Heart right ventricle (tissue), 16 donors: ENCODE results near the gene SH3RF2. TPM values are rescaled to one million over a fixed set of nuclear protein-coding genes. Genes with fewer than 3 reads are reported as not detected.

Experiments
- ATAC-seq, 8 donors: fragments of 200-7000 bp; cut with Tn5 transposase; one replicate each; pipeline ENCODE4 v1.9.1; 2020; ENCODE audit warnings: mild to moderate bottlenecking in 8 of 8, moderate library complexity in 8 of 8, moderate number of reproducible peaks in 1 of 8
- DNase-seq, 2 donors: peaks; one replicate each; pipeline ENCODE4 v3.0.0-alpha.2; 2020
- H3K27ac ChIP-seq, 10 donors: fragments of 200-600 bp; sonication (generic) in 2 of 10; one replicate each; pipeline versions ENCODE4 v1.5.0 to v1.8.0; 2020 to 2022; ENCODE audit warnings: mild to moderate bottlenecking in 3 of 10
- H3K27me3 ChIP-seq, 7 donors: fragments of 200-600 bp; one replicate each; pipeline ENCODE4 v1.8.0; 2021 to 2022; ENCODE audit warnings: mild to moderate bottlenecking in 2 of 7
- H3K36me3 ChIP-seq, 9 donors: fragments of 200-600 bp; sonication (generic) in 1 of 9; one replicate each; pipeline versions ENCODE4 v1.5.0 to v1.8.0; 2020 to 2022; ENCODE audit warnings: mild to moderate bottlenecking in 2 of 9
- H3K4me1 ChIP-seq, 9 donors: fragments of 200-600 bp; sonication (generic) in 1 of 9; one replicate each; pipeline versions ENCODE4 v1.5.0 to v1.8.0; 2020 to 2022; ENCODE audit warnings: mild to moderate bottlenecking in 4 of 9
- H3K4me3 ChIP-seq, 10 donors: fragments of 200-600 bp; sonication (generic) in 2 of 10; one replicate each; pipeline versions ENCODE4 v1.5.0 to v1.8.0; 2020 to 2022; ENCODE audit warnings: mild to moderate bottlenecking in 7 of 10, moderate library complexity in 2 of 10
- H3K9me3 ChIP-seq, 11 donors: fragments of 200-600 bp in 10 of 11; sonication (generic) in 2 of 11; one replicate each; pipeline versions ENCODE4 v1.5.0 to v1.8.0; 2013 to 2022; ENCODE audit warnings: mild to moderate bottlenecking in 2 of 11, control low read depth in 1 of 11, moderate library complexity in 1 of 11
- WGBS, 2 donors: extraction: QIAGEN DNeasy Blood & Tissue Kit; methylation state at CpG; one replicate each; pipeline ENCODE4 v1.1.7; 2013; ENCODE audit warnings: inconsistent platforms in 1 of 2; 5-methylcytosine and 5-hydroxymethylcytosine counted together
- intact Hi-C, 10 donors: fragments of 100-400 bp; cut with DNase I; formaldehyde crosslinking; loops; one replicate each; pipeline versions ENCODE4 v1.11.1 to v1.14.2; 2022
- polyA plus RNA-seq, 2 donors: library from polyadenylated mRNA; stranded (reverse); fragments of 200-250 nt; gene quantifications; one replicate each; pipeline ENCODE4 v1.2.3, GENCODE V29; 2013
- total RNA-seq, 10 donors: library from RNA; stranded (reverse); fragmentation: NEBNext Ultra II Directional in 3 of 10; extraction: Animal tissue kit (Norgen Biotek cat#: 25700) in 3 of 10; gene quantifications; one replicate each; pipeline versions ENCODE4 v1.2.1 to v1.2.4, GENCODE V29; 2021 to 2023
- TF ChIP-seq, protein P1 (sequence below), 9 donors: fragments of 200-600 bp; sonication (generic) in 2 of 9; IDR thresholded peaks; one replicate each; pipeline versions ENCODE4 v1.5.0 to v1.8.0; 2021 to 2022; ENCODE audit warnings: antibody characterized with exemption in 9 of 9, mild to moderate bottlenecking in 5 of 9, moderate library complexity in 1 of 9
- donor health status: Arrhythmogenic right ventricular cardiomyopathy.
- donor health status: ischemic (EF 13 %, LVEDD 7.1; RV severe dilation, severe dysfunction).
- donor health status: healthy with polysubstance abuse.
- donor health status: DM: no; HTN: yes; CAD: no.
- donor health status: DM: no; HTN: no; CAD: no.
- donor health status: ischemic (EF 25% LVEDD 6.9; RV normal size, moderate dysfunction).
- donor health status: ischemic (EF 25% LVEDD 5.7; RV mildly dilated, moderate dysfunction).
- donor health status: healthy.
- donor health status: DM: yes; HTN: yes; CAD: no.
- donor health status: Ischemic cardiomyopathy.
- donor health status: ischemic (EF 35%, LVEDD 5.7; RV mildly dilated, moderate dysfunction).
- donor health status: nonischemic (EF 11% LVEDD 7.7; RV severe dilation, severe dysfunction).
- donor health status: DM: yes; HTN: yes; CAD: no.
- donor health status: PGD.
- donor health status: ischemic (EF 29% LVEDD 5.4; RV normal size, mild dysfunction).
- donor health status: nonischemic (EF 23%, LVEDD 6.1; RV moderate dilation, normal function).

Gene SH3RF2
- total and polyA plus RNA-seq, 12 donors = 32.9 to 887 (median 219) TPM

DNA sequence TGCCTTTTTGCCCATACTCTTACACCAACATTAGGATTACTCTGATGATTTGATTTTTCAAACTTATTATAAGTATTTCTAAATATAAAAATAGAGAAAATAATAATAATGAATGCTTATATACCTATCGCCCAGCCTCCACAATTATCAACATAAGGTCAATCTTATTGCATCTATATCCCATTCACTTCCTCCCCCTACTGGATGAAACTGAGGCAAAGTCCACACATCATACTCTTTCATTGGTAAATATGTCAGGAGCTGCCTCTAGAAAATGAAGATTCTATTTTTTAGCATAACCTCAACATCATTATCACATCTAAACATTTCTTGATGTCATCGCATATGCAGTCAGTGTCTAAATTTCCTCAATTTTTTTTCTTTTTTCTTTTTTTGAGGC is 44.3 kb downstream of the SH3RF2 start:
- Histone ChIP-seq H3K27ac (no peak overlapping the region), H3K9me3 (no peaks in the 10 kb centered on the region), H3K27me3 (no peaks in the 10 kb centered on the region), H3K4me3 (no peak overlapping the region), H3K36me3 (no peaks in the 10 kb centered on the region), H3K4me1 (peaks cover 5 to 59% (median 33%) of the 10 kb centered on the region in 9 donors)
- 97 to 99% methylated on average over 2 of the region's 2 CpGs for WGBS, 2 donors
- DNase-seq = no peak
- TF ChIP-seq, protein P1, sequence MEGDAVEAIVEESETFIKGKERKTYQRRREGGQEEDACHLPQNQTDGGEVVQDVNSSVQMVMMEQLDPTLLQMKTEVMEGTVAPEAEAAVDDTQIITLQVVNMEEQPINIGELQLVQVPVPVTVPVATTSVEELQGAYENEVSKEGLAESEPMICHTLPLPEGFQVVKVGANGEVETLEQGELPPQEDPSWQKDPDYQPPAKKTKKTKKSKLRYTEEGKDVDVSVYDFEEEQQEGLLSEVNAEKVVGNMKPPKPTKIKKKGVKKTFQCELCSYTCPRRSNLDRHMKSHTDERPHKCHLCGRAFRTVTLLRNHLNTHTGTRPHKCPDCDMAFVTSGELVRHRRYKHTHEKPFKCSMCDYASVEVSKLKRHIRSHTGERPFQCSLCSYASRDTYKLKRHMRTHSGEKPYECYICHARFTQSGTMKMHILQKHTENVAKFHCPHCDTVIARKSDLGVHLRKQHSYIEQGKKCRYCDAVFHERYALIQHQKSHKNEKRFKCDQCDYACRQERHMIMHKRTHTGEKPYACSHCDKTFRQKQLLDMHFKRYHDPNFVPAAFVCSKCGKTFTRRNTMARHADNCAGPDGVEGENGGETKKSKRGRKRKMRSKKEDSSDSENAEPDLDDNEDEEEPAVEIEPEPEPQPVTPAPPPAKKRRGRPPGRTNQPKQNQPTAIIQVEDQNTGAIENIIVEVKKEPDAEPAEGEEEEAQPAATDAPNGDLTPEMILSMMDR (IDR thresholded peaks at IDR 0.05) = no peak
- intact Hi-C loops = no loop called here
- no peak for ATAC-seq

GRCh38 chr5:145981589-145982571 is 45.5 kb downstream of the SH3RF2 start:
- DNase-seq (no peak), ATAC-seq (no peak)
- Histone ChIP-seq H3K9me3 (no peaks in the 10 kb centered on the region), H3K36me3 (no peaks in the 10 kb centered on the region), H3K4me1 (peaks cover 3 to 53% (median 32%) of the 10 kb centered on the region in 9 donors), H3K4me3 (no peak overlapping the region), H3K27me3 (no peaks in the 10 kb centered on the region), H3K27ac (no peak overlapping the region)
- TF ChIP-seq, protein P1 (IDR thresholded peaks at IDR 0.05) = no peak
- WGBS, 2 donors = 77 to 84% methylated on average over 3 of the region's 3 CpGs
- intact Hi-C loops = no loop called here

DNA sequence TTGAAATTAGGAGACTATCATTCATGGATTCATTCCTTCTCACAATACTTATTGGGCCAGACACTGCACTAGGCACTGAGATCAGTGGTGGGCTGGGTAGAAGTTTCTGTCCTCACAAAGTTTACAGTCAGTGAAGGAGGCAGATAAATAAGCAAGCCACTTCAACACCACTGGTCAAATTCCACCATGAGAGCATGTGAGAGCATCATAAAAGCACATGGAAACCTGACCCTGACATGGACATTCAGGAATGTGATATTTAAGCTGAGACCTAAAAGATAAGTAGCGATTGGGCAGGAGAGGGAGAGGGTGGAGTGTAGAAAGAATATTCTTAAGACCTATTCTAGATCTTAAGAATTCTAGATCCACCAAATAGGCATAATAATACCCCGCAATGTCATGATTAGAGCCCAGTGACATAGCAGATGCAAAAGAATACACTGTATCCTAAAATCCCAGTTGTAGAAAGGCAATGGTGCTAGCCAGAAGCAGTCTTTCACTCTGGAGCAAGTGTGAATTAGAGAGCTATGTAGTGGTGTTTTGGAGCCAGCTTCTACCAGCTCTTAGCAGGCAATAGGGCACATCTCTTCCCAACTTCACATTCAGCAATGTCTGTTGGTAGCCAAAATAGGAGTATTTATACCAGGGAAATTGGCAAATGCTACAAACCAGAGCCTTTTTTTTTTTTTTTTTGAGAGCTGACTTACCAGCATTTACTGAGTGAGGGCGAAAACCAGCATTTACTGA is 46.4 kb downstream of the SH3RF2 start:
- 71 to 77% methylated on average over 3 of the region's 3 CpGs for WGBS, 2 donors
- intact Hi-C loops = no loop called here
- TF ChIP-seq, protein P1 (IDR thresholded peaks at IDR 0.05) = no peak
- Histone ChIP-seq H3K36me3 (no peaks in the 10 kb centered on the region), H3K4me1 (peaks cover 3 to 51% (median 32%) of the 10 kb centered on the region in 9 donors), H3K27ac (peak overlapping the region in 3 of 10 donors; percentile 14 to 33 (median 27)), H3K9me3 (no peaks in the 10 kb centered on the region), H3K27me3 (no peaks in the 10 kb centered on the region), H3K4me3 (no peak overlapping the region)
- ATAC-seq (peak in 2 of 8 donors; percentile 31 to 33), DNase-seq (no peak)

GRCh38 chr5:145983446-145983845 is 47.1 kb downstream of the SH3RF2 start:
- no peak overlapping the region for H3K4me3 ChIP-seq
- intact Hi-C loops = no loop called here
- no peaks in the 10 kb centered on the region for H3K27me3 ChIP-seq
- H3K27ac ChIP-seq = peak overlapping the region in 4 of 10 donors; percentile 13 to 33 (median 20)
- H3K4me1 ChIP-seq = peaks cover 3 to 45% (median 26%) of the 10 kb centered on the region in 9 donors
- no peaks in the 10 kb centered on the region for H3K36me3 ChIP-seq
- WGBS, 2 donors = 39% methylated on average over 2 of the region's 2 CpGs
- TF ChIP-seq, protein P1 (IDR thresholded peaks at IDR 0.05) = no peak
- ATAC-seq = peak in 6 of 8 donors; percentile 22 to 79 (median 46)
- DNase-seq = no peak
- no peaks in the 10 kb centered on the region for H3K9me3 ChIP-seq
